SK-N-SH (cell line): Measurements from ENCODE around the gene ATG9A. TPM values are rescaled to one million over a fixed set of nuclear protein-coding genes. Genes with fewer than 3 reads are reported as not detected.

Experiments used
- CTCF ChIA-PET: fragments of 300-600, 350-600 bp; formaldehyde crosslinking; extraction: SDS; loops from one replicate; lab custom pipeline; 2021; lab: Yijun Ruan, JAX
- POLR2A ChIA-PET: fragments of 350-600 bp; sonication (Branson Sonifier 250); formaldehyde crosslinking; extraction: SDS; loops from one replicate; lab custom pipeline; 2020; ENCODE audit warnings: antibody characterized with exemption, inconsistent platforms; lab: Yijun Ruan, JAX
- DNase-seq: peaks from one replicate; pipeline ENCODE4 v3.0.0; 2012
- H2AFZ ChIP-seq: fragments of 200-600 bp; sonication (generic); 2 replicates; pipeline ENCODE4 v1.8.1; 2016; ENCODE audit warnings: antibody characterized with exemption, mild to moderate bottlenecking, low read depth
- H3F3A ChIP-seq: fragments of 200-600 bp; sonication (generic); replicated peaks from 2 replicates; pipeline ENCODE3; 2016; ENCODE audit warnings: antibody characterized with exemption, mild to moderate bottlenecking; ENCODE audit not compliant: insufficient read depth
- H3K27ac ChIP-seq, 2 experiments: fragments of 200-500 bp in 1 of 2; fragments of 200-600 bp in 1 of 2; sonication (Bioruptor generic) in 1 of 2; sonication (generic), shearing (Covaris generic) in 1 of 2; 2 replicates each; pipeline versions ENCODE4 v1.5.1 to v1.6.1; 2014 to 2016; ENCODE audit warnings: low read depth in 2 of 2, inconsistent platforms in 1 of 2, low read length in 1 of 2, mild to moderate bottlenecking in 1 of 2, mixed read lengths in 1 of 2
- H3K27me3 ChIP-seq: fragments of 200-600 bp; sonication (generic), shearing (Covaris generic); 2 replicates; pipeline ENCODE4 v1.6.1; 2016; ENCODE audit warnings: mixed run types; ENCODE audit not compliant: insufficient read depth
- H3K36me3 ChIP-seq, 2 experiments: fragments of 200-500 bp in 1 of 2; fragments of 200-600 bp in 1 of 2; sonication (Bioruptor generic) in 1 of 2; sonication (generic) in 1 of 2; replicated peaks in 1 of 2; 2 replicates each; pipeline versions ENCODE3 to v1.5.1; 2014 to 2016; ENCODE audit warnings: low read length in 1 of 2, mild to moderate bottlenecking in 1 of 2; ENCODE audit not compliant: insufficient read depth in 2 of 2, control insufficient read depth in 1 of 2
- H3K4me1 ChIP-seq, 2 experiments: fragments of 200-500 bp in 1 of 2; fragments of 200-600 bp in 1 of 2; sonication (Bioruptor generic) in 1 of 2; sonication (generic), shearing (Covaris generic) in 1 of 2; 2 replicates each; pipeline versions ENCODE4 v1.5.1 to v1.6.1; 2014 to 2016; ENCODE audit warnings: low read depth in 1 of 2, low read length in 1 of 2, mixed run types in 1 of 2; ENCODE audit not compliant: insufficient read depth in 2 of 2, control insufficient read depth in 1 of 2
- H3K4me2 ChIP-seq: fragments of 200-600 bp; sonication (generic), shearing (Covaris generic); 2 replicates; pipeline ENCODE4 v1.6.1; 2017; ENCODE audit warnings: mixed run types
- H3K4me3 ChIP-seq, 2 experiments: fragments of 200-500 bp in 1 of 2; fragments of 200-600 bp in 1 of 2; sonication (Bioruptor generic) in 1 of 2; sonication (generic), shearing (Covaris generic) in 1 of 2; 2 replicates each; pipeline versions ENCODE4 v1.5.1 to v1.8.1; 2014 to 2016; ENCODE audit warnings: low read depth in 2 of 2, inconsistent platforms in 1 of 2, low read length in 1 of 2, mild to moderate bottlenecking in 1 of 2, mixed read lengths in 1 of 2, moderate library complexity in 1 of 2
- H3K79me2 ChIP-seq: fragments of 200-600 bp; sonication (generic); 2 replicates; pipeline ENCODE4 v1.8.1; 2017; ENCODE audit warnings: mild to moderate bottlenecking; ENCODE audit not compliant: insufficient read depth
- H3K9ac ChIP-seq: fragments of 200-600 bp; sonication (generic); 2 replicates; pipeline ENCODE4 v1.6.1; 2017; ENCODE audit warnings: mixed run types
- H3K9me2 ChIP-seq: fragments of 200-600 bp; sonication (generic); 2 replicates; pipeline ENCODE4 v1.6.1; 2017; ENCODE audit warnings: mixed run types
- H3K9me3 ChIP-seq: fragments of 200-600 bp; sonication (generic); 2 replicates; pipeline ENCODE4 v1.6.1; 2017; ENCODE audit warnings: mixed run types, mild to moderate bottlenecking, moderate library complexity
- H4K20me1 ChIP-seq: fragments of 200-600 bp; sonication (generic); 2 replicates; pipeline ENCODE4 v1.6.1; 2017; ENCODE audit warnings: mild to moderate bottlenecking, mixed run types; ENCODE audit not compliant: insufficient read depth
- CHD2 ChIP-seq: fragments of 150-350 bp; IDR thresholded peaks from 2 replicates; pipeline ENCODE4 v1.6.1; 2018; ENCODE audit warnings: low read length; ENCODE audit not compliant: partially characterized antibody
- EZH2phosphoT487 ChIP-seq: fragments of 200-600 bp; sonication (generic); IDR thresholded peaks from 2 replicates; pipeline ENCODE4 v1.6.1; 2017; ENCODE audit warnings: low read depth, mixed run types, mild to moderate bottlenecking, antibody characterized with exemption, moderate library complexity, borderline replicate concordance
- FOSL2 ChIP-seq: IDR thresholded peaks from 2 replicates; pipeline ENCODE4 v1.4.0; 2012; ENCODE audit warnings: low read depth, mild to moderate bottlenecking, moderate library complexity, borderline replicate concordance
- FOXJ3 ChIP-seq: sonication (generic); formaldehyde crosslinking; IDR thresholded peaks from 2 replicates; pipeline ENCODE4 v1.5.1; 2020; ENCODE audit warnings: mild to moderate bottlenecking, missing genetic modification reagents
- FOXM1 ChIP-seq: IDR thresholded peaks from 2 replicates; pipeline ENCODE4 v1.4.0; 2012; ENCODE audit warnings: low read depth, mild to moderate bottlenecking
- MEF2A ChIP-seq: IDR thresholded peaks from 2 replicates; pipeline ENCODE4 v1.4.0; 2012; ENCODE audit warnings: low read depth, borderline replicate concordance
- NFIC ChIP-seq: IDR thresholded peaks from 2 replicates; pipeline ENCODE4 v1.4.0; 2012; ENCODE audit warnings: borderline replicate concordance
- NRF1 ChIP-seq: IDR thresholded peaks from 2 replicates; pipeline ENCODE4 v1.6.1; 2012; ENCODE audit warnings: low read depth, mild to moderate bottlenecking, low read length
- PBX3 ChIP-seq: IDR thresholded peaks from 2 replicates; pipeline ENCODE4; 2012
- POLR2AphosphoS5 ChIP-seq: IDR thresholded peaks from 2 replicates; pipeline ENCODE4 v1.6.1; 2012; ENCODE audit warnings: low read depth, low read length
- RAD21 ChIP-seq: IDR thresholded peaks from 2 replicates; pipeline ENCODE4 v1.6.1; 2012; ENCODE audit warnings: mild to moderate bottlenecking, low read length
- RCOR1 ChIP-seq: fragments of 150-350 bp; IDR thresholded peaks from 2 replicates; pipeline ENCODE4 v1.6.1; 2017; ENCODE audit warnings: antibody characterized with exemption, low read length
- REST ChIP-seq: IDR thresholded peaks from 2 replicates; pipeline ENCODE4 v1.6.1; 2012; ENCODE audit warnings: mild to moderate bottlenecking, low read depth, low read length, moderate library complexity
- USF2 ChIP-seq: fragments of 150-350 bp; IDR thresholded peaks from 2 replicates; pipeline ENCODE4 v1.6.1; 2017; ENCODE audit warnings: antibody characterized with exemption, low read length, low read depth, borderline replicate concordance
- YY1 ChIP-seq: IDR thresholded peaks from 2 replicates; pipeline ENCODE4 v1.4.0; 2012; ENCODE audit warnings: low read depth, mild to moderate bottlenecking
- WGBS: methylation state at CpG from one replicate; pipeline ENCODE4 v1.1.6; 2017; ENCODE audit warnings: low lambda C conversion rate; 5-methylcytosine and 5-hydroxymethylcytosine counted together
- polyA plus RNA-seq, 3 experiments: library from polyadenylated mRNA; depleted of rRNA; stranded (reverse); fragments of >200 nt; gene quantifications; 2 replicates each; pipeline ENCODE4 v1.2.3, GENCODE V29; 2012

Gene ATG9A
- polyA plus RNA-seq, 1 of the 3 experiments (the other 2 are of a cell fraction): 29.6 TPM

GRCh38 chr2:219273937-219274336 is 44.5 kb upstream of the ATG9A start (continued):
- TF ChIP-seq USF2 (no peak), FOXM1 (no peak), NRF1 (no peak), RAD21 (no peak), REST (no peak), POLR2AphosphoS5 (no peak)

- H4K20me1 ChIP-seq: no peaks in the 10 kb centered on the region
- H3K79me2 ChIP-seq: no peaks in the 10 kb centered on the region
- H3K36me3 ChIP-seq: no peaks in the 10 kb centered on the region
- 51% methylated on average over 2 of the region's 2 CpGs for WGBS
- H3K4me3 ChIP-seq: no peak overlapping the region
- no peak overlapping the region for H3K4me2 ChIP-seq
- peaks cover 13 to 20% of the 10 kb centered on the region in 2 experiments; a peak in 3 of 4 replicates for H3K4me1 ChIP-seq
- no peaks in the 10 kb centered on the region for H3K9me3 ChIP-seq
- H3K9ac ChIP-seq: no peak overlapping the region
- H3K27ac ChIP-seq: no peak overlapping the region
- peaks cover 9% of the 10 kb centered on the region for H3F3A ChIP-seq
- no peaks in the 10 kb centered on the region for H3K9me2 ChIP-seq
- TF ChIP-seq CHD2 (no peak), FOSL2 (no peak), EZH2phosphoT487 (no peak), YY1 (no peak)
- no peaks in the 10 kb centered on the region; the same call in 1 of the 2 replicates for H3K27me3 ChIP-seq
- ChIA-PET POLR2A (no interaction called here), CTCF (interaction anchor here (1.2 to 15.4 kb wide), 2 partner anchors 19 to 24 kb away, joined by 3 to 312 read pairs; no protein-coding TSS in a partner anchor)
- DNase-seq: no peak
- no peak overlapping the region for H2AFZ ChIP-seq
Observed at GRCh38 chr2:219272995-219273394, 43.6 kb upstream of the ATG9A start.

- no peak for TF ChIP-seq NFIC
- no peak for TF ChIP-seq NRF1
- no peak for TF ChIP-seq RCOR1
- TF ChIP-seq FOXJ3 (CRISPR knock-in tag): no peak
- no peak for TF ChIP-seq MEF2A
- TF ChIP-seq RAD21: no peak
- no peak for TF ChIP-seq PBX3
- Histone ChIP-seq H3K4me2 (no peak overlapping the region), H3F3A (peaks cover 6% of the 10 kb centered on the region), H3K79me2 (no peaks in the 10 kb centered on the region), H3K4me3 (no peak overlapping the region), H4K20me1 (no peaks in the 10 kb centered on the region), H3K27me3 (no peaks in the 10 kb centered on the region; the same call in 1 of the 2 replicates), H3K27ac (no peak overlapping the region), H3K4me1 (peaks cover 10 to 14% of the 10 kb centered on the region in 2 experiments; a peak in 3 of 4 replicates), H2AFZ (no peak overlapping the region), H3K9ac (no peak overlapping the region), H3K36me3 (no peaks in the 10 kb centered on the region), H3K9me3 (no peaks in the 10 kb centered on the region), H3K9me2 (no peaks in the 10 kb centered on the region)
- DNase-seq: no peak
- ChIA-PET CTCF (interaction anchor here (1.2 to 15.4 kb wide), 2 partner anchors 20 to 24 kb away, joined by 3 to 312 read pairs; no protein-coding TSS in a partner anchor), POLR2A (no interaction called here)
- WGBS: 87% methylated on average over 3 of the region's 4 CpGs
Observed at GRCh38 chr2:219272356-219272755, 42.9 kb upstream of the ATG9A start.
